Activated CD4-positive, alpha-beta T cell treated with anti-CD3 and anti-CD28 coated beads, Interleukin-2, amount 50 U/mL, for 16 hours (primary cell): ENCODE data around the gene SH3BGRL.

Source experiments
- DNase-seq: peaks from one replicate; pipeline ENCODE4 v3.0.0-alpha.2; 2020

The SH3BGRL gene

GRCh38 chrX:81201671-81202455, at the start of gene SH3BGRL, which contains the start of gene HMGN5:
Gene SH3BGRL (plus strand): TSS chrX:81202102. CDS start chrX:81202201, 99 bp downstream.
Gene HMGN5 (minus strand): TSS chrX:81201913. CDS start chrX:81121549, 80,364 bp downstream.
- peak; percentile 73 for DNase-seq

- no peak for DNase-seq
These were observed 33.5 kb upstream of the SH3BGRL start for GRCh38 chrX:81168391-81168790.

- DNase-seq = no peak
These were observed 27.6 kb upstream of the SH3BGRL start for GRCh38 chrX:81174286-81174685.

- DNase-seq = no peak
These were observed 6.6 kb upstream of the SH3BGRL start for GRCh38 chrX:81195259-81195658.

- peak; percentile 69 for DNase-seq
These were observed 6.2 kb upstream of the SH3BGRL start for GRCh38 chrX:81195712-81196111.

GRCh38 chrX:81201071-81201470, 831 bp upstream of the SH3BGRL start:
- DNase-seq = no peak

GRCh38 chrX:81202456-81202819, 536 bp downstream of the SH3BGRL start:
- DNase-seq = peak; percentile 3

GRCh38 chrX:81202943-81203342, 1.0 kb downstream of the SH3BGRL start:
- no peak for DNase-seq

- no peak for DNase-seq
These were observed 3.6 kb downstream of the SH3BGRL start for GRCh38 chrX:81205551-81205950.

GRCh38 chrX:81206476-81206875, 4.6 kb downstream of the SH3BGRL start:
- DNase-seq = no peak

- no peak for DNase-seq
These were observed 7.0 kb downstream of the SH3BGRL start for GRCh38 chrX:81208916-81209315.

GRCh38 chrX:81215685-81216084, 13.8 kb downstream of the SH3BGRL start:
- no peak for DNase-seq

- no peak for DNase-seq
These were observed 27.3 kb downstream of the SH3BGRL start for GRCh38 chrX:81229229-81229628.

- no peak for DNase-seq
These were observed 28.0 kb downstream of the SH3BGRL start for GRCh38 chrX:81229901-81230300.

GRCh38 chrX:81231476-81231875, 29.6 kb downstream of the SH3BGRL start:
- DNase-seq = no peak

- DNase-seq = no peak
These were observed 30.3 kb downstream of the SH3BGRL start for GRCh38 chrX:81232218-81232617.

- DNase-seq = no peak
These were observed 35.6 kb downstream of the SH3BGRL start for GRCh38 chrX:81237516-81237915.

GRCh38 chrX:81238166-81238565, 36.3 kb downstream of the SH3BGRL start:
- no peak for DNase-seq

- no peak for DNase-seq
These were observed 38.9 kb downstream of the SH3BGRL start for GRCh38 chrX:81240701-81241331.

GRCh38 chrX:81241753-81242152, 39.9 kb downstream of the SH3BGRL start:
- no peak for DNase-seq

- DNase-seq = no peak
These were observed 54.0 kb downstream of the SH3BGRL start for GRCh38 chrX:81255876-81256275.

- no peak for DNase-seq
These were observed 55.9 kb downstream of the SH3BGRL start for GRCh38 chrX:81257817-81258216.

- no peak for DNase-seq
These were observed 57.3 kb downstream of the SH3BGRL start for GRCh38 chrX:81259020-81259713.
